Tongue (tissue), 2 donors: ENCODE measurements around the gene ZNF543. TPM values are rescaled to one million over a fixed set of nuclear protein-coding genes. Genes with fewer than 3 reads are reported as not detected.
"Not testable (repeated sequence)": the region's sequence is repeated elsewhere in the genome, so short reads cannot be mapped to it uniquely, and the experiment has no call there.

Experiments used
- DNase-seq: peaks from one replicate; pipeline ENCODE4 v3.0.0-alpha.2; 2015
- total RNA-seq: library from RNA; depleted of rRNA; stranded (reverse); fragments of >200 nt; gene quantifications from one replicate; pipeline ENCODE4 v1.2.3, GENCODE V29; 2014

The ZNF543 gene
- total RNA-seq, 1 donor from 2014 or later: 19.2 TPM

DNA sequence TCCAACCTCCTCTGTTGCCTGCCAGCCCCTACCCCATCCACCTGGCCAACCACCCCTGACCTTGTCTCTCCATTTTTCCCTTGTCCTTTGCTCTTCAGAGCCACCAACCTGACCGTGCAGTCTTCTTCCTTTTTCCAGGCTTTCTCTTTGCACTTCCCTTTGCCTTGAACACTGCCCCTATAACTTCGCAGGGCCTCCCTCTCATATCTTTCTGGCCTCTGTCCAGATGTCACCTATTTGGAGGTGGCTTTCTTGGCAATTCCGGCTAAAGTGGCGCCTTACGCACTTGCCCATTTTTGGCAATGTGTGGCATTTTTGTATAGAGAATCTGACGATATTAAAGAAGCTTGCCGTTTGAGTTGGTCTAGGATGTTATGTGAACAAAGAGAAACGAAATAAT, 844 bp downstream of the ZNF543 start:
- no peak for DNase-seq

DNA sequence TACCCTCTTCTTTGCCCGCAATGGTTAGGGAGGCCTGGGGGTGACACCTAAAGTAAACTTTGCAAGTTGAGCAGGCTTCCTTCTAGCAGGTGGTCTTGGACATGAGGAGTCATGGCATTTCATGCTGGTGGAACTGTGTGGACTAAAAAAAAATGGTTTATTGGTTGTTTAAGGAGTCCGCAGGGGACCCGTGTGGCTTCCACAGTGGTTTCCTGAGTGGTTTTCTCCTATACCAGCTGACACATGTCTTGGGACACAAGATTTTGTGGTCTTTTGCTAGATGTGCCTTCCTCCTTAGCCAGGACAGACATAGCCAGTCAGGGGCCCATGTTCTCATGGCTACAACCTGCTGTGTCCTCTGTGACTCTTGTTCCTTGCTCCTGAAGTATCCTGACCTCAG, 1.5 kb downstream of the ZNF543 start:
- no peak for DNase-seq

- DNase-seq: no peak
These were observed 4.7 kb downstream of the ZNF543 start for GRCh38 chr19:57324992-57325391.

DNA sequence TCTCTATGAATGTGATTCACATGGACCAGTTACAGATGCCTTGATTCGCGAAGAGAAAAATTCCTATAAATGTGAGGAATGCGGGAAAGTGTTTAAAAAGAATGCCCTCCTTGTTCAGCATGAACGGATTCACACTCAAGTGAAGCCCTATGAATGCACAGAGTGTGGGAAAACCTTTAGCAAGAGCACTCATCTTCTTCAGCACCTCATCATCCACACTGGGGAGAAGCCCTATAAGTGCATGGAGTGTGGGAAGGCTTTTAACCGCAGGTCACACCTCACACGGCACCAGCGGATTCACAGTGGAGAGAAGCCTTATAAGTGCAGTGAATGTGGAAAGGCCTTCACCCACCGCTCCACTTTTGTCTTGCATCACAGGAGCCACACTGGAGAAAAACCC, 7.7 kb downstream of the ZNF543 start:
- no peak for DNase-seq

DNA sequence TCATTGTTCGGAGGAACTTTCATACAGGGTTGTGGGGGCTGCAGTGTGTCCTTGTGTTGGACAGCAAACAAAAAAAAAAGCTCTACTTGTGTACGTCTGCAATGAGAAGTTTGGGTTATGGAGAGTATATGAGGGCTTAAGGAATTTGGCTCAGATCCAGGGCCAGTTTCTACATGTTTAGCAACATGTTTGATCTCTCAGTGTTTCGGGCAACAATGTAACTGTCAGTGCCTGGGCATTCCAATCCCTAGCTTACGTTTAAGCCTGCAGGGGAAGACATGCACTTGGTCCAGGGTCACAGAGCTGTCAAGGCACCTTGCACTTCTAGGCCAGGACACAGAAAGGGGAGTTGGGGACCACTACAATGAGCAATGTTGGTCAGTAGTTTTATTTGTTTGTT, 13.9 kb downstream of the ZNF543 start:
- DNase-seq: peak; percentile 37

- DNase-seq: peak; percentile 22
These were observed 18.6 kb downstream of the ZNF543 start for GRCh38 chr19:57338877-57339276.

DNA sequence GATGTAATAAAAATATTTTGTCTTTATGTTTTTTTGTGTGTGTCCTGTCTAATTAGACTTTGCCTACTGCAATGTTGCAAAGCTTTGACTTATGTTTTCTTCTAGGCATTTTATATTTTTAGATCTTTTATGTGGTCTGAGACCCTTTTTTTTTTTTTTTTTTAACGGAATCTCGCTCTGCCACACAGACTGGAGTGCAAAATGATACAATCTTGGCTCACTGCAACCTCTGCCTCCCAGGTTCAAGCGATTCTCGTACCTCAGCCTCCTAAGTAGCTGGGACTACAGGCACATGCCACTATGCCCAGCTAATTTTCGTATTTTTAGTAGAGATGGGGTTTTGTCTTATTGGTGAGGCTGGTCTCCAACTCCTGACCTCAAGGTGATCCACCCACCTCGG, 22.3 kb downstream of the ZNF543 start:
- no peak for DNase-seq

- DNase-seq: no peak
These were observed 27.9 kb downstream of the ZNF543 start for GRCh38 chr19:57348136-57348535.

- DNase-seq: peak; percentile 99
These were observed 30.9 kb downstream of the ZNF543 start, which contains the start of gene ZNF304 for GRCh38 chr19:57350877-57351805. Gene ZNF304, plus strand, starts transcription at chr19:57351271. Its CDS starts 394 bp downstream, at chr19:57351665.

- DNase-seq: no peak
These were observed 31.6 kb downstream of the ZNF543 start for GRCh38 chr19:57351867-57352266.

- DNase-seq: no peak
These were observed 35.6 kb downstream of the ZNF543 start for GRCh38 chr19:57355916-57356315.

- no peak for DNase-seq
These were observed 37.1 kb downstream of the ZNF543 start for GRCh38 chr19:57357406-57357805.

DNA sequence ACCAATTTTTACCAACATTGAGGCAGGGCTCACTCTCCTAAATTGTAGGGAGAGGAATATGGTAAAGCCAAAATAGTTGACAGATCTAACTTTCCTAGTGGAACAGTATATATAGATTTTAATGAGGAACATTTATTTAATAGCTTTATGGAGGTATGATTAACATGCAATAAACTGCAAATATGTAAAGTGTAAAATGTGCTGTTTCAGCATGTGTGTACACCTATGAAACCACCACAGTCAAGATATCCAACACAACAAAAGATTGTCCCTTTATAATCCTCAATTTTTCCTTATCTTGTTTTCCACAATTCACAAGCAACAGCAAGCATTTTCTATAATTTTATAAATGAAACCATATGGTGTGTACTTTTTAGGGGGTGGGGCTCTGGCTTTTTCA, 39.0 kb downstream of the ZNF543 start:
- DNase-seq: no peak

- DNase-seq: no peak
These were observed 42.1 kb downstream of the ZNF543 start for GRCh38 chr19:57362419-57362818.

- DNase-seq: peak; percentile 100
These were observed 42.9 kb downstream of the ZNF543 start, which contains the start of the genes TRAPPC2B and ZNF547 for GRCh38 chr19:57362997-57363687. Gene TRAPPC2B, plus strand, starts transcription at chr19:57363551. Its CDS starts 1,283 bp downstream, at chr19:57364834. Gene ZNF547, plus strand, starts transcription at chr19:57363551. Its CDS starts 5,005 bp downstream, at chr19:57368556.

- DNase-seq: peak; percentile 52
These were observed 43.5 kb downstream of the ZNF543 start for GRCh38 chr19:57363688-57364181.

DNA sequence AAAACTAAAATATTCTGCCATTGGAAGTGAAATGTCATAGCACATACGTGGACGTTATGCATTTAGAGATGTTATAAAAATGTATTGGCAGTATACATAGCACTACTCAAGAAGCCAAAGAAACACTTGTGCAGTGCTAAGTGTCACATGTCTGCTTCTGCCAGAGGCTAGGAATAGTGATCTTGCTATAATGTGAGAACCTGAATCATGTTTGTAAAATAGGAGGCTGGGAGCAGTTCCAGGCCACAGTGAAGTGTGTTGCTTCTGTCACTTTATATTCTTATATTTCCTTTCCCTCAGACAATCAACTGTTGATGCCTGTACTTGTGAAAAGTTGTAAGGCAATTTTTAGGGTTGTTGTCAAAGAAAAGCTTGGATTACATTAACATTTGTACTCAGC, 46.5 kb downstream of the ZNF543 start:
- DNase-seq: no peak

DNA sequence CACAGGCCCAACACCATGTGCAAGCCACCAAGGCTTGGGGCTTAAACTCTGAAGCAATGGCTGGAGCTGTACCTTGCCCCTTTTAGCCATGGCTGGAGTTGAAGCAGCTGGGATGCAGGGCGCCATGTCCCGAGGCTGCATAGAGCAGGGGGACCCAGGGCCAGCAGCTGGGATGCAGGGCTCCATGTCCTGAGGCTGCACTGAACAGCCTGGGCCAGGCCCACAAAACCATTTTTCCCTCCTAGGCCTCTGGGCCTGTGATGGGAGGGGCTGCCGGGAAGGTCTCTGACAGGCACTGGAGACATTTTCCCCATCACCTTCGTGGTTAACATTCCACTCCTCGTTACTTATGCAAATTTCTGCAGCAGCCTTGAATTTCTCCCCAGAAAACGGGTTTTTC, 53.9 kb downstream of the ZNF543 start:
- no peak for DNase-seq

GRCh38 chr19:57374647-57375046, 54.4 kb downstream of the ZNF543 start:
- DNase-seq: not testable (repeated sequence)

DNA sequence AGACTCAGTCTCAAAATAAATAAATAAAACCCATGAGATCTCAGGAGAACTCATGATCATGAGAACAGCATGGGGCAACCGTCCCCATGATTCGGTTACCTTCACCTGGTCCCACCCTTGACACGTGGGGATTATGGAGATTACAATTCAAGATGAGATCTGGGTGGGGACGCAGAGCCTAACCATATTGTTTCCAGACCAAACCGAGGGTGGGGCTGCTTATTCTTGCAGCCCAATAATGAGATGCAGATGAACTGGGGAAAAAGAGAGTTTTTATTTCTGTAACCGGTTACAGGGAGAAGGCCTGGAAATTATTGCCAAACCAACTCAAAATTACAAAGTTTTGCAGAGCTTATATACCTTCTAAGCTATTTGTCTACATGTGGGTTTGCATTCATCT, 55.9 kb downstream of the ZNF543 start:
- no peak for DNase-seq

- DNase-seq: no peak
These were observed 57.4 kb downstream of the ZNF543 start for GRCh38 chr19:57377498-57378146.
